Ramos (cell line): ENCODE data around the gene FOXD2.
"Not testable (repeated sequence)": the region's sequence is repeated elsewhere in the genome, so short reads cannot be mapped to it uniquely, and the experiment has no call there.

Experiments used
- in situ Hi-C: fragments of 300-500 bp; cut with MboI; formaldehyde crosslinking; loops from one replicate; pipeline ENCODE4 v1.14.3; 2022; ENCODE audit warnings: low sequenced_read_pairs; ENCODE audit not compliant: unreplicated experiment

Gene FOXD2

GRCh38 chr1:47439017-47439818, 1.4 kb downstream of the FOXD2 start:
- in situ Hi-C loops, result no loop called here

GRCh38 chr1:47439819-47440598, 2.2 kb downstream of the FOXD2 start:
- in situ Hi-C loops, result no loop called here

GRCh38 chr1:47440599-47441081, 2.8 kb downstream of the FOXD2 start:
- in situ Hi-C loops, result no loop called here

- in situ Hi-C loops, result no loop called here
These were observed 3.7 kb downstream of the FOXD2 start for GRCh38 chr1:47441450-47442106.

- in situ Hi-C loops, result no loop called here
These were observed 4.4 kb downstream of the FOXD2 start for GRCh38 chr1:47442202-47442601.

GRCh38 chr1:47442842-47443529, 5.1 kb downstream of the FOXD2 start:
- in situ Hi-C loops, result no loop called here

GRCh38 chr1:47443530-47444296, 5.9 kb downstream of the FOXD2 start:
- in situ Hi-C loops, result no loop called here

- in situ Hi-C loops, result no loop called here
These were observed 6.4 kb downstream of the FOXD2 start for GRCh38 chr1:47444297-47444561.

GRCh38 chr1:47444562-47445465, 7.0 kb downstream of the FOXD2 start:
- in situ Hi-C loops, result no loop called here

GRCh38 chr1:47445823-47446550, 8.1 kb downstream of the FOXD2 start:
- in situ Hi-C loops, result no loop called here

GRCh38 chr1:47448462-47449222, 10.8 kb downstream of the FOXD2 start:
- in situ Hi-C loops, result no loop called here

- in situ Hi-C loops, result no loop called here
These were observed 12.1 kb downstream of the FOXD2 start for GRCh38 chr1:47449822-47450552.

- in situ Hi-C loops, result no loop called here
These were observed 12.8 kb downstream of the FOXD2 start for GRCh38 chr1:47450606-47451005.

GRCh38 chr1:47452426-47452825, 14.6 kb downstream of the FOXD2 start:
- in situ Hi-C loops, result no loop called here

GRCh38 chr1:47453910-47454309, 16.1 kb downstream of the FOXD2 start:
- in situ Hi-C loops, result not testable (repeated sequence)

GRCh38 chr1:47456250-47456649, 18.4 kb downstream of the FOXD2 start:
- in situ Hi-C loops, result no loop called here

- in situ Hi-C loops, result not testable (repeated sequence)
These were observed 19.7 kb downstream of the FOXD2 start for GRCh38 chr1:47457547-47457946.
